K562 (cell line): Measurements from ENCODE around the gene WAS. TPM values are rescaled to one million over a fixed set of nuclear protein-coding genes. Genes with fewer than 3 reads are reported as not detected.

Experiments used
- ATAC-seq: fragments of 200-7000 bp; cut with Tn5 transposase; 3 replicates; pipeline ENCODE4 v1.9.1; 2020; ENCODE audit warnings: moderate library complexity
- BruUV-seq: library from RNA; stranded (reverse); fragments of 400-500 nt; replicated peaks from 2 replicates; lab custom pipeline; 2021; lab: Mats Ljungman, UMichigan
- CTCF ChIA-PET: fragments of 300-600 bp; formaldehyde crosslinking; extraction: SDS; loops from one replicate; lab custom pipeline; 2021; ENCODE audit warnings: low intra/inter-chr PET ratio; lab: Yijun Ruan, JAX
- POLR2A ChIA-PET: fragments of 300-600, 350-650 bp; sonication (Branson Sonifier 250); formaldehyde crosslinking; extraction: SDS; loops from one replicate; lab custom pipeline; 2021; ENCODE audit warnings: antibody characterized with exemption, inconsistent platforms; lab: Yijun Ruan, JAX
- DNase-seq, 4 experiments: peaks; one replicate each; pipeline versions ENCODE4 v3.0.0 to v3.0.0-alpha.2; 2011 to 2018; ENCODE audit warnings: low spot score in 3 of 4, mixed read lengths in 3 of 4; ENCODE audit errors: extremely low read depth in 1 of 4
- FAIRE-seq: peaks from 2 replicates; lab custom pipeline; 2011; peaks lifted over from hg19 to GRCh38; lab: Jason Lieb, UNC
- H2AFZ ChIP-seq: 2 replicates; pipeline ENCODE4 v1.6.0; 2011; ENCODE audit warnings: low read depth, low read length, control low read depth, inconsistent platforms
- H3K27ac ChIP-seq: fragments of 200-600 bp; 3 replicates; pipeline ENCODE4 v1.8.0; 2011; ENCODE audit warnings: low read depth, mild to moderate bottlenecking, control low read depth, inconsistent platforms, low read length, moderate library complexity, mixed read lengths; ENCODE audit errors: extremely low read depth
- H3K27me3 ChIP-seq, 2 experiments: fragments of 300-600 bp in 1 of 2; 2 replicates in 1 of 2; 3 replicates in 1 of 2; pipeline versions ENCODE4 v1.6.0 to v1.8.0; 2011; ENCODE audit warnings: inconsistent platforms in 2 of 2, low read length in 2 of 2, mild to moderate bottlenecking in 1 of 2, mixed read lengths in 1 of 2, moderate library complexity in 1 of 2; ENCODE audit not compliant: control insufficient read depth in 2 of 2, insufficient read depth in 2 of 2
- H3K36me3 ChIP-seq: fragments of 300-600 bp; 3 replicates; pipeline ENCODE4 v1.8.0; 2011; ENCODE audit warnings: mild to moderate bottlenecking, low read length, inconsistent platforms; ENCODE audit not compliant: control insufficient read depth, insufficient read depth
- H3K4me1 ChIP-seq, 2 experiments: fragments of 200-600 bp in 1 of 2; replicated peaks in 1 of 2; 2 replicates in 1 of 2; 3 replicates in 1 of 2; pipeline versions ENCODE4 v1.5.1 to v1.8.0; 2011; ENCODE audit warnings: inconsistent platforms in 2 of 2, low read length in 2 of 2, mild to moderate bottlenecking in 1 of 2, mixed read lengths in 1 of 2, moderate library complexity in 1 of 2; ENCODE audit not compliant: control insufficient read depth in 2 of 2, insufficient read depth in 2 of 2
- H3K4me2 ChIP-seq: 2 replicates; pipeline ENCODE4 v1.6.1; 2011; ENCODE audit warnings: low read length, control low read depth, inconsistent platforms, mixed read lengths; ENCODE audit not compliant: insufficient read depth
- H3K4me3 ChIP-seq: fragments of 200-600 bp; sonication (generic), shearing (Covaris generic); 2 replicates; pipeline ENCODE4 v1.5.1; 2016; ENCODE audit warnings: control low read depth, inconsistent platforms
- H3K79me2 ChIP-seq: fragments of 200-600 bp; 3 replicates; pipeline ENCODE4 v1.8.0; 2011; ENCODE audit warnings: low read length, inconsistent platforms; ENCODE audit not compliant: control insufficient read depth, insufficient read depth
- H3K9ac ChIP-seq, 2 experiments: 2 replicates each; pipeline versions ENCODE4 v1.6.0 to v1.6.1; 2011; ENCODE audit warnings: low read depth in 2 of 2, low read length in 2 of 2, control low read depth in 1 of 2, inconsistent platforms in 1 of 2, mild to moderate bottlenecking in 1 of 2, mixed read lengths in 1 of 2; ENCODE audit not compliant: insufficient read depth in 1 of 2
- H3K9me1 ChIP-seq: one replicate; pipeline ENCODE4 v1.6.0; 2011; ENCODE audit warnings: inconsistent platforms, mild to moderate bottlenecking, low read length, moderate library complexity; ENCODE audit not compliant: control insufficient read depth, insufficient read depth
- H3K9me3 ChIP-seq: replicated peaks from 2 replicates; pipeline ENCODE4 v1.5.1; 2011; ENCODE audit warnings: low read depth, low read length, inconsistent platforms; ENCODE audit not compliant: control insufficient read depth, insufficient read depth
- H4K20me1 ChIP-seq: replicated peaks from 2 replicates; pipeline ENCODE4 v1.6.1; 2011; ENCODE audit warnings: low read length, inconsistent platforms, mixed read lengths; ENCODE audit not compliant: control insufficient read depth, insufficient read depth
- NBN ChIP-seq: fragments of 450-650 bp; IDR thresholded peaks from 2 replicates; pipeline ENCODE4 v1.6.1; 2016; ENCODE audit warnings: low read depth, mild to moderate bottlenecking
- ZC3H8 ChIP-seq: fragments of 450-650 bp; IDR thresholded peaks from 2 replicates; pipeline ENCODE4 v1.6.1; 2017
- ZNF121 ChIP-seq: sonication (generic); formaldehyde crosslinking; conservative IDR thresholded peaks from 2 replicates; pipeline ENCODE4 v1.8.0; 2022; ENCODE audit warnings: missing genetic modification reagents
- ZNF165 ChIP-seq: fragments of 250-450 bp; sonication (Bioruptor Pico); IDR thresholded peaks from 2 replicates; pipeline ENCODE4 v1.4.0; 2020; ENCODE audit warnings: borderline replicate concordance
- WGBS: fragments of 100-300 bp; shearing (Covaris generic); methylation state at CpG from one replicate; pipeline ENCODE4 v1.1.6; 2016; ENCODE audit warnings: low coverage, mixed read lengths; ENCODE audit not compliant: insufficient coverage; ENCODE audit errors: missing lambda C conversion rate; 5-methylcytosine and 5-hydroxymethylcytosine counted together
- in situ Hi-C: fragments of 300-500 bp; cut with MboI; formaldehyde crosslinking; loops from 4 replicates; pipeline ENCODE4 v1.15.0; 2018; ENCODE audit warnings: inconsistent platforms, mixed read lengths
- intact Hi-C: fragments of 100-400 bp; cut with micrococcal nuclease; formaldehyde crosslinking; loops from 2 replicates; pipeline ENCODE4 v1.14.2; 2022
- polyA plus RNA-seq, 8 experiments: library from polyadenylated mRNA; depleted of rRNA in 4 of 8; stranded (reverse) in 5 of 8; unstranded in 3 of 8; fragments of >200 nt; fragmentation: Nextera tagmentation in 2 of 8; fragmentation: Illumina TruSeq in 1 of 8; extraction: Ambion mirVana in 2 of 8; extraction: Trizol in 1 of 8; gene quantifications; 2 replicates each; pipeline versions ENCODE4 v1.2.1 to v1.2.3, GENCODE V29; 2011 to 2014; ENCODE audit warnings: inconsistent platforms in 1 of 8, missing spikeins in 1 of 8
- total RNA-seq, 7 experiments: library from RNA; depleted of rRNA in 6 of 7; stranded (reverse); fragments of >200 nt in 6 of 7; fragmentation: Illumina TruSeq in 2 of 7; extraction: Trizol in 2 of 7; gene quantifications; 2 replicates each; pipeline versions ENCODE4 v1.2.1 to v1.2.3, GENCODE V29; 2011 to 2021; ENCODE audit warnings: low replicate concordance in 1 of 7
- TF ChIP-seq, protein P1 (sequence below): IDR thresholded peaks from 2 replicates; pipeline ENCODE4 v1.6.1; 2016; ENCODE audit warnings: missing genetic modification characterization, missing compliant biosample characterization

Gene WAS
- total and polyA plus RNA-seq, 9 of the 15 experiments (the other 6 are each of a cell fraction or from before 2014, with no cell fraction given) = 0.11 to 16.1 (median 3.8) TPM

DNA sequence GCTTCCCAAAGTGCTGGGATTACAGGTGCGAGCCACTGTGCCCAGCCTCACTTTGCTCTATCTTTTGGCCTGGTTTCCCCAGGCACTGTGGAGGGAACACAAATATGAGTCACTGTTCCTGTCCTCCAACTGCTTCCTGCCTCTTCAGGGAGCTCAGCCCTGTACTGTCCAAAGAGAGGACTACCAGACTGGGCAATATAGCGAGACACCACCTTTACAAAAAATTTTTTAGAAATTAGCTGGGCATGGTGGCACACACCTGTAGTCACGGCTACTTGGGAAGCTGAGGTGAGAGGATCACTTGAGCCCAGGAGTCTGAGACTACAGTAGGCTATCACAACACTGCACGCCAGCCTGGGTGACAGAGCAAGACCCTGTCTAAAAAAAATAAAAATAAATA is 16.9 kb upstream of the WAS start:
- no peak for TF ChIP-seq ZNF165 (CRISPR knock-in tag)
- peak; percentile 69 for TF ChIP-seq ZNF121 (CRISPR knock-in tag)
- TF ChIP-seq ZC3H8 = no peak
- WGBS = 56% methylated on average over 4 of the region's 4 CpGs
- BruUV-seq = no TSS peak
- Histone ChIP-seq H3K27me3 (no peaks in the 10 kb centered on the region), H3K27ac (no peak overlapping the region), H3K9ac (no peak overlapping the region), H2AFZ (no peak overlapping the region), H3K36me3 (no peaks in the 10 kb centered on the region), H3K79me2 (no peaks in the 10 kb centered on the region), H3K4me3 (no peak overlapping the region), H3K9me3 (no peaks in the 10 kb centered on the region), H3K9me1 (no peaks in the 10 kb centered on the region), H4K20me1 (no peaks in the 10 kb centered on the region), H3K4me2 (no peak overlapping the region), H3K4me1 (no peaks in the 10 kb centered on the region)
- in situ Hi-C loops (no loop called here), intact Hi-C loops (no loop called here)
- no peak for FAIRE-seq
- no peak for DNase-seq
- ChIA-PET CTCF (no interaction called here), POLR2A (no interaction called here)
- no peak for ATAC-seq

- Histone ChIP-seq H3K79me2 (no peaks in the 10 kb centered on the region), H3K9me1 (no peaks in the 10 kb centered on the region), H3K36me3 (no peaks in the 10 kb centered on the region), H3K4me1 (no peaks in the 10 kb centered on the region), H3K4me2 (no peak overlapping the region), H2AFZ (no peak overlapping the region), H3K27me3 (no peaks in the 10 kb centered on the region), H3K9me3 (no peaks in the 10 kb centered on the region), H3K9ac (no peak overlapping the region), H4K20me1 (no peaks in the 10 kb centered on the region), H3K27ac (no peak overlapping the region), H3K4me3 (no peak overlapping the region)
- in situ Hi-C loops = no loop called here
- CTCF ChIA-PET = no interaction called here
- FAIRE-seq = no peak
- intact Hi-C loops = no loop called here
- WGBS = 56% methylated on average over 4 of the region's 4 CpGs
- no peak for DNase-seq
- POLR2A ChIA-PET = interaction anchor here (0.6 kb wide), 1 partner anchor 30 kb away, joined by 3 read pairs; no protein-coding TSS in a partner anchor
- no TSS peak for BruUV-seq
- no peak for ATAC-seq
- TF ChIP-seq, protein P1, sequence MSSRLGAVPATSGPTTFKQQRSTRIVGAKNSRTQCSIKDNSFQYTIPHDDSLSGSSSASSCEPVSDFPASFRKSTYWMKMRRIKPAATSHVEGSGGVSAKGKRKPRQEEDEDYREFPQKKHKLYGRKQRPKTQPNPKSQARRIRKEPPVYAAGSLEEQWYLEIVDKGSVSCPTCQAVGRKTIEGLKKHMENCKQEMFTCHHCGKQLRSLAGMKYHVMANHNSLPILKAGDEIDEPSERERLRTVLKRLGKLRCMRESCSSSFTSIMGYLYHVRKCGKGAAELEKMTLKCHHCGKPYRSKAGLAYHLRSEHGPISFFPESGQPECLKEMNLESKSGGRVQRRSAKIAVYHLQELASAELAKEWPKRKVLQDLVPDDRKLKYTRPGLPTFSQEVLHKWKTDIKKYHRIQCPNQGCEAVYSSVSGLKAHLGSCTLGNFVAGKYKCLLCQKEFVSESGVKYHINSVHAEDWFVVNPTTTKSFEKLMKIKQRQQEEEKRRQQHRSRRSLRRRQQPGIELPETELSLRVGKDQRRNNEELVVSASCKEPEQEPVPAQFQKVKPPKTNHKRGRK = no peak
- TF ChIP-seq NBN = no peak
These were observed 16.1 kb upstream of the WAS start for GRCh38 chrX:48667509-48667908.
